GM12872 (cell line): ENCODE results near the gene UGT3A1.

Source experiments
- CTCF ChIP-seq: IDR thresholded peaks from 3 replicates; pipeline ENCODE4 v1.5.1; 2011; ENCODE audit warnings: low read depth, mild to moderate bottlenecking, low read length, moderate library complexity; ENCODE audit not compliant: insufficient read depth

Gene UGT3A1

GRCh38 chr5:36027711-36028110 lies 36.5 kb upstream of the UGT3A1 start:
- no peak for TF ChIP-seq CTCF

- TF ChIP-seq CTCF: no peak
Measured at GRCh38 chr5:36026706-36027465, 35.7 kb upstream of the UGT3A1 start.

GRCh38 chr5:36017622-36018021 lies 26.4 kb upstream of the UGT3A1 start:
- TF ChIP-seq CTCF: no peak

GRCh38 chr5:36017004-36017403 lies 25.8 kb upstream of the UGT3A1 start:
- TF ChIP-seq CTCF: no peak

- no peak for TF ChIP-seq CTCF
Measured at GRCh38 chr5:36013182-36013581, 22.0 kb upstream of the UGT3A1 start.

- TF ChIP-seq CTCF: no peak
Measured at GRCh38 chr5:36009698-36010097, 18.5 kb upstream of the UGT3A1 start.

- TF ChIP-seq CTCF: no peak
Measured at GRCh38 chr5:36007366-36007765, 16.2 kb upstream of the UGT3A1 start.

- TF ChIP-seq CTCF: no peak
Measured at GRCh38 chr5:36006163-36006562, 15.0 kb upstream of the UGT3A1 start.
